Liver (tissue), 3 donors: Measurements from ENCODE around the gene PPP1R3G.

Experiments used
- JUND ChIP-seq, 2 donors: IDR thresholded peaks; 2 replicates each; pipeline ENCODE4 v1.6.1; 2016; ENCODE audit warnings: antibody characterized with exemption in 2 of 2
- RAD21 ChIP-seq, 2 donors: IDR thresholded peaks; 2 replicates each; pipeline ENCODE4 v1.6.1; 2016; ENCODE audit warnings: antibody characterized with exemption in 2 of 2, mild to moderate bottlenecking in 2 of 2
- TAF1 ChIP-seq: conservative IDR thresholded peaks from 2 replicates; pipeline ENCODE4 v1.6.1; 2016; ENCODE audit warnings: antibody characterized with exemption, mild to moderate bottlenecking
- TF ChIP-seq, protein P1 (sequence below): fragments of 150-350 bp; IDR thresholded peaks from 2 replicates; pipeline ENCODE4 v1.5.1; 2017; ENCODE audit warnings: improper control_type of control experiment, low read depth, low read length; ENCODE audit not compliant: missing input control
- TF ChIP-seq, protein P2 (sequence below): IDR thresholded peaks from 2 replicates; pipeline ENCODE4 v1.6.1; 2016; ENCODE audit warnings: antibody characterized with exemption
- donor health status: healthy.
- donor health status: healthy.

DNA sequence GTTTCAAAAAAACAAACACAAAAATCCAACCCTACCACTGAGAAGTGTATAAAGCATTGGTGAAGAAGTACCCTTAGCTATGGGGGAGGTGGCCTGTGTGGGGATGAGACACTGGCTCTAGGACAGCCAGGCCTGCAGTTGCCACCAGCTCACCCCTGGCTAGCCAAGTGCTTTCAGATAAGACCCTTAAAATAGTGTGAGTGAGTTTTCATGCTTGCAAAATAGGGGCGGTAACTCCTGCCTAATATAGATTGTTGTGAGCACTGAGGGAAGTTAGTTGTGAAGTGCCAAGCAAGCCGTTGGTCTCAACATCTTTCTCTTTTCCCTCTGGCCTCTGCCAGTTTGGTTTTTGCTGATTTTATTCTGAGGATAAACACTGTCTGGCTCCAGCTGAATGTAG is 11.3 kb downstream of the PPP1R3G start:
- TF ChIP-seq, protein P1, sequence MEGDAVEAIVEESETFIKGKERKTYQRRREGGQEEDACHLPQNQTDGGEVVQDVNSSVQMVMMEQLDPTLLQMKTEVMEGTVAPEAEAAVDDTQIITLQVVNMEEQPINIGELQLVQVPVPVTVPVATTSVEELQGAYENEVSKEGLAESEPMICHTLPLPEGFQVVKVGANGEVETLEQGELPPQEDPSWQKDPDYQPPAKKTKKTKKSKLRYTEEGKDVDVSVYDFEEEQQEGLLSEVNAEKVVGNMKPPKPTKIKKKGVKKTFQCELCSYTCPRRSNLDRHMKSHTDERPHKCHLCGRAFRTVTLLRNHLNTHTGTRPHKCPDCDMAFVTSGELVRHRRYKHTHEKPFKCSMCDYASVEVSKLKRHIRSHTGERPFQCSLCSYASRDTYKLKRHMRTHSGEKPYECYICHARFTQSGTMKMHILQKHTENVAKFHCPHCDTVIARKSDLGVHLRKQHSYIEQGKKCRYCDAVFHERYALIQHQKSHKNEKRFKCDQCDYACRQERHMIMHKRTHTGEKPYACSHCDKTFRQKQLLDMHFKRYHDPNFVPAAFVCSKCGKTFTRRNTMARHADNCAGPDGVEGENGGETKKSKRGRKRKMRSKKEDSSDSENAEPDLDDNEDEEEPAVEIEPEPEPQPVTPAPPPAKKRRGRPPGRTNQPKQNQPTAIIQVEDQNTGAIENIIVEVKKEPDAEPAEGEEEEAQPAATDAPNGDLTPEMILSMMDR: no peak
- no peak for TF ChIP-seq RAD21 (IDR thresholded peaks at IDR 0.05)
- TF ChIP-seq TAF1: no peak
- TF ChIP-seq JUND (IDR thresholded peaks at IDR 0.05): no peak
- TF ChIP-seq, protein P2, sequence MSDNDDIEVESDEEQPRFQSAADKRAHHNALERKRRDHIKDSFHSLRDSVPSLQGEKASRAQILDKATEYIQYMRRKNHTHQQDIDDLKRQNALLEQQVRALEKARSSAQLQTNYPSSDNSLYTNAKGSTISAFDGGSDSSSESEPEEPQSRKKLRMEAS: no peak
